Upper lobe of left lung (tissue), 6 donors: ENCODE measurements around the gene AGPAT4. TPM values are rescaled to one million over a fixed set of nuclear protein-coding genes. Genes with fewer than 3 reads are reported as not detected.

Source experiments
- ATAC-seq, 2 donors: fragments of 200-7000 bp; cut with Tn5 transposase; one replicate each; pipeline ENCODE4 v1.9.1; 2022; ENCODE audit warnings: mild to moderate bottlenecking in 2 of 2, moderate library complexity in 2 of 2; ENCODE audit not compliant: low FRiP score in 2 of 2
- DNase-seq, 2 donors: peaks; one replicate each; pipeline ENCODE4 v3.0.0-alpha.2; 2019 to 2020
- H3K27ac ChIP-seq, 4 donors: fragments of 200-600 bp; sonication (generic); one replicate each; pipeline ENCODE4 v1.5.1; 2016 to 2019
- H3K27me3 ChIP-seq, 4 donors: fragments of 200-600 bp; sonication (generic); one replicate each; pipeline ENCODE4 v1.5.1; 2017 to 2019
- H3K36me3 ChIP-seq, 4 donors: fragments of 200-600 bp; sonication (generic); one replicate each; pipeline ENCODE4 v1.5.1; 2016 to 2019
- H3K4me1 ChIP-seq, 4 donors: fragments of 200-600 bp; sonication (generic); one replicate each; pipeline ENCODE4 v1.5.1; 2018 to 2019
- H3K4me3 ChIP-seq, 4 donors: fragments of 200-600 bp; sonication (generic); one replicate each; pipeline ENCODE4 v1.5.1; 2017 to 2019; ENCODE audit warnings: mild to moderate bottlenecking in 2 of 4, moderate library complexity in 1 of 4
- H3K9me3 ChIP-seq, 4 donors: fragments of 200-600 bp; sonication (generic); one replicate each; pipeline ENCODE4 v1.5.1; 2018 to 2019
- CTCF ChIP-seq, 6 experiments: fragments of 450-650 bp in 4 of 6; fragments of 200-600 bp in 2 of 6; sonication (generic) in 2 of 6; IDR thresholded peaks; one replicate each; pipeline ENCODE4 v1.5.1; 2016 to 2019; ENCODE audit warnings: antibody characterized with exemption in 6 of 6
- EP300 ChIP-seq, 4 donors: sonication (generic); formaldehyde crosslinking; IDR thresholded peaks; one replicate each; pipeline ENCODE4 v1.5.1; 2017; ENCODE audit warnings: antibody characterized with exemption in 4 of 4, control low read depth in 2 of 4
- POLR2A ChIP-seq, 4 donors: fragments of 450-650 bp; IDR thresholded peaks; one replicate each; pipeline ENCODE4 v1.5.1; 2016 to 2017; ENCODE audit warnings: antibody characterized with exemption in 4 of 4, mild to moderate bottlenecking in 2 of 4
- POLR2AphosphoS5 ChIP-seq, 2 donors: sonication (generic); formaldehyde crosslinking; IDR thresholded peaks; one replicate each; pipeline ENCODE4 v1.5.1; 2017; ENCODE audit warnings: antibody characterized with exemption in 2 of 2
- WGBS, 2 donors: methylation state at CpG; one replicate each; pipeline ENCODE4 v1.1.5; 2017 to 2018; 5-methylcytosine and 5-hydroxymethylcytosine counted together
- total RNA-seq, 6 donors: library from RNA; depleted of rRNA in 4 of 6; stranded (reverse); fragments of >200 nt in 4 of 6; gene quantifications; one replicate each; pipeline versions ENCODE4 v1.1.0 to v1.2.1, GENCODE V29; 2016 to 2021
- donor health status: DM: no; HTN: no; CAD: no; lungs with moderate emphysema.
- donor health status: DM: no; HTN: yes; CAD: no; lungs with severe emphysema.

AGPAT4 gene
- total RNA-seq, 6 donors from 2014 or later, result 7.0 to 26.3 (median 14.4) TPM

GRCh38 chr6:161088676-161089328 lies 185.1 kb downstream of the AGPAT4 start:
- DNase-seq (no peak), ATAC-seq (no peak)
- Histone ChIP-seq H3K9me3 (no peaks in the 10 kb centered on the region), H3K36me3 (peaks cover 21 to 99% (median 60%) of the 10 kb centered on the region in 4 donors), H3K27ac (no peak overlapping the region), H3K27me3 (no peaks in the 10 kb centered on the region), H3K4me3 (no peak overlapping the region), H3K4me1 (no peaks in the 10 kb centered on the region)
- no peak for TF ChIP-seq CTCF (IDR thresholded peaks at IDR 0.05)
- TF ChIP-seq POLR2AphosphoS5 (IDR thresholded peaks at IDR 0.05), result no peak
- TF ChIP-seq EP300 (IDR thresholded peaks at IDR 0.05), result no peak
- no peak for TF ChIP-seq POLR2A (IDR thresholded peaks at IDR 0.05)
- WGBS, 2 donors, result 70 to 89% methylated on average over 2 of the region's 2 CpGs

GRCh38 chr6:161085246-161085645 lies 188.6 kb downstream of the AGPAT4 start:
- TF ChIP-seq POLR2A (IDR thresholded peaks at IDR 0.05) (no peak), CTCF (IDR thresholded peaks at IDR 0.05) (no peak), EP300 (IDR thresholded peaks at IDR 0.05) (no peak), POLR2AphosphoS5 (IDR thresholded peaks at IDR 0.05) (no peak)
- Histone ChIP-seq H3K9me3 (no peaks in the 10 kb centered on the region), H3K27me3 (no peaks in the 10 kb centered on the region), H3K4me1 (no peaks in the 10 kb centered on the region), H3K27ac (no peak overlapping the region), H3K36me3 (peaks cover 17 to 100% (median 64%) of the 10 kb centered on the region in 4 donors), H3K4me3 (no peak overlapping the region)
- 87 to 97% methylated on average over 5 of the region's 5 CpGs for WGBS, 2 donors
- ATAC-seq (no peak), DNase-seq (no peak)

GRCh38 chr6:161082215-161082614 lies 191.6 kb downstream of the AGPAT4 start:
- WGBS, 2 donors, result 85 to 93% methylated on average over 2 of the region's 2 CpGs
- Histone ChIP-seq H3K4me3 (no peak overlapping the region), H3K27me3 (no peaks in the 10 kb centered on the region), H3K9me3 (no peaks in the 10 kb centered on the region), H3K4me1 (no peaks in the 10 kb centered on the region), H3K27ac (no peak overlapping the region), H3K36me3 (peaks cover 2 to 96% (median 43%) of the 10 kb centered on the region in 4 donors)
- ATAC-seq (no peak), DNase-seq (no peak)
- no peak for TF ChIP-seq CTCF (IDR thresholded peaks at IDR 0.05)
- TF ChIP-seq POLR2AphosphoS5 (IDR thresholded peaks at IDR 0.05), result no peak
- no peak for TF ChIP-seq EP300 (IDR thresholded peaks at IDR 0.05)
- TF ChIP-seq POLR2A (IDR thresholded peaks at IDR 0.05), result no peak

GRCh38 chr6:161080263-161080970 lies 193.4 kb downstream of the AGPAT4 start:
- H3K36me3 ChIP-seq, result peaks cover 0 to 94% (median 33%) of the 10 kb centered on the region in 4 donors
- ATAC-seq, result no peak
- H3K4me3 ChIP-seq, result no peak overlapping the region
- H3K4me1 ChIP-seq, result no peaks in the 10 kb centered on the region
- H3K27me3 ChIP-seq, result no peaks in the 10 kb centered on the region
- TF ChIP-seq CTCF (IDR thresholded peaks at IDR 0.05) (no peak), EP300 (IDR thresholded peaks at IDR 0.05) (no peak), POLR2A (IDR thresholded peaks at IDR 0.05) (no peak), POLR2AphosphoS5 (IDR thresholded peaks at IDR 0.05) (no peak)
- no peak for DNase-seq
- no peak overlapping the region for H3K27ac ChIP-seq
- H3K9me3 ChIP-seq, result no peaks in the 10 kb centered on the region
- 89 to 93% methylated on average over 12 of the region's 12 CpGs for WGBS, 2 donors
